Right cardiac atrium (tissue), 5 donors: Measurements from ENCODE around the gene HTR3E. TPM values are rescaled to one million over a fixed set of nuclear protein-coding genes. Genes with fewer than 3 reads are reported as not detected.

ENCODE experiments used
- ATAC-seq, 2 donors: fragments of 200-7000 bp; cut with Tn5 transposase; one replicate each; pipeline versions ENCODE4 v1.8.0 to v1.9.1; 2020; ENCODE audit warnings: moderate library complexity in 2 of 2, mild to moderate bottlenecking in 1 of 2
- DNase-seq, 3 donors: peaks; one replicate each; pipeline ENCODE4 v3.0.0-alpha.2; 2020
- H3K27ac ChIP-seq: one replicate; pipeline ENCODE4 v1.5.1; 2013; ENCODE audit warnings: mild to moderate bottlenecking, low read length, control low read depth, moderate library complexity
- H3K27me3 ChIP-seq: one replicate; pipeline ENCODE4 v1.6.1; 2013; ENCODE audit not compliant: control insufficient read depth, insufficient read depth
- H3K4me1 ChIP-seq: one replicate; pipeline ENCODE4 v1.6.1; 2013; ENCODE audit warnings: low read length; ENCODE audit not compliant: control insufficient read depth, insufficient read depth
- H3K4me3 ChIP-seq: one replicate; pipeline ENCODE4 v1.5.1; 2013; ENCODE audit warnings: low read length, control low read depth
- H3K9me3 ChIP-seq: one replicate; pipeline ENCODE4 v1.6.1; 2013; ENCODE audit warnings: low read length; ENCODE audit not compliant: control insufficient read depth
- WGBS: extraction: QIAGEN DNeasy Blood & Tissue Kit; methylation state at CpG from one replicate; pipeline ENCODE4 v1.1.7; 2013; 5-methylcytosine and 5-hydroxymethylcytosine counted together
- intact Hi-C, 4 donors: fragments of 100-400 bp; cut with DNase I; formaldehyde crosslinking; loops; one replicate each; pipeline versions ENCODE4 v1.11.0 to v1.14.0; 2022 to 2023
- polyA plus RNA-seq: library from polyadenylated mRNA; stranded (reverse); fragments of 200-250 nt; gene quantifications from one replicate; pipeline ENCODE4 v1.2.3, GENCODE V29; 2013
- total RNA-seq, 4 donors: library from RNA; stranded (reverse); fragmentation: NEBNext Ultra II Directional; extraction: Animal tissue kit (Norgen Biotek cat#: 25700); gene quantifications; one replicate each; pipeline ENCODE4 v1.2.1, GENCODE V29; 2021
- donor health status: healthy with polysubstance abuse.
- donor health status: DM: no; HTN: yes; CAD: no.
- donor health status: DM: no; HTN: no; CAD: no.
- donor health status: DM: no; HTN: yes; CAD: no; lungs with severe emphysema.
- donor health status: DM: yes; HTN: yes; CAD: no.

HTR3E gene
- total and polyA plus RNA-seq, 5 donors: not detected

- ATAC-seq (no peak), DNase-seq (no peak)
- H3K4me3 ChIP-seq: no peak overlapping the region
- no peak overlapping the region for H3K27ac ChIP-seq
- no peaks in the 10 kb centered on the region for H3K27me3 ChIP-seq
- WGBS: 91% methylated on average over 6 of the region's 6 CpGs
- no peaks in the 10 kb centered on the region for H3K4me1 ChIP-seq
- intact Hi-C loops: no loop called here
- H3K9me3 ChIP-seq: no peaks in the 10 kb centered on the region
These were observed 21.0 kb upstream of the HTR3E start for GRCh38 chr3:184075901-184076300.

DNA sequence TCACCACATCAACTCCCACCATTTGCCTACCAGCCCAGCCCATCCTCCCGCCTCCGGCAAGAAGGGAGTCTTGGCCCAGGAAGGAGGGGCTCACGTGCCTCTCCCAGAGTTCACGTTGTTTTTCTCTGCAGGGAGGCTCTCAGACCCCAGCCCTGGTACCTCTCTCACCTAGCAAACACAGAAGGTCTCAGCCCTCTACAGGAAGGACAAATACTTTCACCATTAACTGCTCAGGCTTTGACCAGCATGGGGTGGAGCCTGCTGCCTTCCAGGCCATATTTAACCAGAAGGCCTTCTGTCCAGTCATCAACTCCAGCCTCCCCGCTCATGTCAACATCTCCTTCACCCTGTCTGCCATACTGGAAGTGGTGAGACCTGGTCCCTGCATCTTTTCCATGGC lies 19.0 kb upstream of the HTR3E start:
- Histone ChIP-seq H3K9me3 (no peaks in the 10 kb centered on the region), H3K27ac (no peak overlapping the region), H3K4me1 (no peaks in the 10 kb centered on the region), H3K27me3 (no peaks in the 10 kb centered on the region), H3K4me3 (no peak overlapping the region)
- intact Hi-C loops: no loop called here
- DNase-seq: no peak
- 64% methylated on average over 5 of the region's 5 CpGs for WGBS
- no peak for ATAC-seq

- Histone ChIP-seq H3K9me3 (no peaks in the 10 kb centered on the region), H3K4me3 (no peak overlapping the region), H3K27ac (no peak overlapping the region), H3K27me3 (no peaks in the 10 kb centered on the region), H3K4me1 (no peaks in the 10 kb centered on the region)
- 71% methylated on average over 3 of the region's 3 CpGs for WGBS
- intact Hi-C loops: no loop called here
- no peak for DNase-seq
- ATAC-seq: no peak
These were observed 18.0 kb upstream of the HTR3E start for GRCh38 chr3:184078851-184079250.

DNA sequence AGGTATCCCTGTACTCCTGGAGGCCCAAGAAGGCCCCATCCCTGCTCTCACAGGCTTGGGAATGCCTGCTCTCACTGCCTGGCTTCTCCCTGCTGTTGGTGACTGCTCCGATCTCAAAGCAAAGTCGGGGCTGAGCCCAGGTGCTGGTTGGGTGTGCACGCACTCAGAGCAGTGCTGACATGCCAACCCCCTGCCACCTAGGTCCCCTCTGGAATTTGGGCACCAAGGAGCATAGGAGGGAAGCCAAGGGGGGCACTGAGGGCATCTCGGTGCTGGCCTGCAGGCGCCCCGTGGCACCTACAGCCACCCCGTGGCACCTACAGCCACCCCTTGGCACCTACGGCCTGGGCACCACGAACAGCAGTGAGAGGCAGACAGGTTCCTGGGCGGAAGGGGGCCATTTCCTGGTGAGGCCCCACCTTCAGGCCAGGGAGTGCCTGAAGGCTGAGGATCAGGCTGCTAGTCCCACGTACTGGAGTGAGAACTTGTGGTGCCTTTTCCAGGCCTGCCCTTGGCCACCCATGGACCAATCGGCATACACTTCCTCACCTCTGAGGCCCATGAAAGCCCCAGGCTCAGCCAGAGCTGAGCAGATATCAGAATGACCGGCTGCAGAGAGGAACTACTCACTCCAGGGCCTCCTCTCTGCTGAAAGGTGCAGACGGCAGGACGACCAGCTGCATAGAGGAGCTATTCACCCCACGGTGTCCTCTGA lies 15.6 kb upstream of the HTR3E start:
- Histone ChIP-seq H3K4me1 (no peaks in the 10 kb centered on the region), H3K27ac (no peak overlapping the region), H3K4me3 (no peak overlapping the region), H3K27me3 (no peaks in the 10 kb centered on the region), H3K9me3 (no peaks in the 10 kb centered on the region)
- DNase-seq (no peak), ATAC-seq (no peak)
- 80% methylated on average over 16 of the region's 16 CpGs for WGBS
- intact Hi-C loops: no loop called here

DNA sequence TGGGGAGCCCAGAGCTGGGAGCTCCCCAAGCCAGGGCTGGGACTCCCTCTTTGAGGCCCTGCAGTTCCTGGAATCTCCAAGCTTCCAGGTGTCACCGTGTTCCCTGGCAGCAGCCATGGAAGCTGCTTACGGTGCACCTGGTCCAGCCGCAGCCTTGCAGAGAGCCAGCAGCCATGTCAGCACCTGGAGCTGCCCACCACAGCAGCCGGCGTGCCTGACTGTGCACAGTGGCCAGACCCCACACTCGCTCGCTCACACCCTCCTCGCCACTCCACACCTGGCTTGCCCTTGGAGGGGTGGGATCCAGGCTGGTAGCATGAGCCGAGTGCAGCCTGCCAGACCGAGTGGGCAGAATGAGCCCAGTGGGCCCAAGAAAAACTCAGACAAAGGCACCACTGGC lies 14.8 kb upstream of the HTR3E start:
- Histone ChIP-seq H3K4me3 (no peak overlapping the region), H3K27me3 (no peaks in the 10 kb centered on the region), H3K9me3 (no peaks in the 10 kb centered on the region), H3K4me1 (no peaks in the 10 kb centered on the region), H3K27ac (no peak overlapping the region)
- DNase-seq (no peak), ATAC-seq (no peak)
- 90% methylated on average over 10 of the region's 10 CpGs for WGBS
- intact Hi-C loops: no loop called here

DNA sequence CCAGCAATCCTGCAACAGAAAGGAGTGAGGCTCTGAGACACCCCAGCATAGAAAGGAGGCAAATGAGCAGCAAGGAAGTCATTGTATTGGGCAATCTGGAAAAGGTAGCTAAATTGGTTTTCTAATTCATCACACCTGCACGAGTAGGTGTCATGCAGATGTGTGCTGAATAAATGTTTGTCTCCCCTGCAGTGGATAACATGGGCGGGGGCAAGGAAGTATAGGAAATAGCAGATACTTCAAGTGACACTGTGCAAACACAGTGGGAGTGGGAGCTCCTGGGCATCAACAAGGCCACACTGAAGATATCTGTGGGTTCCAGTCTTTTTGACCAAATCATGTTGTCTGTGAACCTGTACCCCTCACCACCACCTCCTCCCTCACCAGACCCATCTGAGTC lies 14.4 kb upstream of the HTR3E start:
- no peak overlapping the region for H3K27ac ChIP-seq
- WGBS: 73% methylated on average over 2 of the region's 2 CpGs

DNA sequence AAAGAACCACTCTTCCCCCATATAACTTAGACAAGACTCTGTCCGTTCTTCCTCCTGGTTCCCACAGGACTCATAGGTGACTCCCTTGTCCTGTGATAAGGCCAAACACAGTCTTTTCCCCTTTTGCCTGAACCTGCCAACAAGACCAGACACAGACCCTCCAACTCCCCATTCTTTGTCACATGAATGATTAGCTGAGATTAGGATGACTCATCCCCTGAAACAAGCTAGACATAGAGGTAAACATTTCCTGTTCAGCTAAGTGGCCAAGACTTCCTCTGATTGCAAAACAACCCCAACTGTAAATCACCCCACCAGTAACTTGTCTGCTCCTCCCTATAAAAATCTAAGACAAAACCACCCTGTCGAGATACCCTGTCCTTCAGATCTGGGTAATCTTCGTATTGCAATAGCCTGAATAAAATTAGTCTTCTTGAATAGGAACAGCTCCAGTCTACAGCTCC lies 11.4 kb upstream of the HTR3E start:
- ATAC-seq: no peak
- intact Hi-C loops: no loop called here
- Histone ChIP-seq H3K27me3 (no peaks in the 10 kb centered on the region), H3K4me1 (no peaks in the 10 kb centered on the region), H3K27ac (no peak overlapping the region), H3K9me3 (no peaks in the 10 kb centered on the region), H3K4me3 (no peak overlapping the region)
- no peak for DNase-seq
- 49% methylated on average over 3 of the region's 3 CpGs for WGBS

More for the DNA sequence above, 14.4 kb upstream of the HTR3E start:
- no peaks in the 10 kb centered on the region for H3K9me3 ChIP-seq
- no peaks in the 10 kb centered on the region for H3K27me3 ChIP-seq
- ATAC-seq (no peak), DNase-seq (no peak)
- intact Hi-C loops: no loop called here
- H3K4me3 ChIP-seq: no peak overlapping the region
- H3K4me1 ChIP-seq: no peaks in the 10 kb centered on the region

GRCh38 chr3:184092199-184092598 lies 4.7 kb upstream of the HTR3E start:
- ATAC-seq (no peak), DNase-seq (no peak)
- WGBS: 94% methylated on average over 3 of the region's 3 CpGs
- Histone ChIP-seq H3K4me1 (no peaks in the 10 kb centered on the region), H3K9me3 (no peaks in the 10 kb centered on the region), H3K27ac (no peak overlapping the region), H3K27me3 (no peaks in the 10 kb centered on the region), H3K4me3 (no peak overlapping the region)
- intact Hi-C loops: no loop called here

DNA sequence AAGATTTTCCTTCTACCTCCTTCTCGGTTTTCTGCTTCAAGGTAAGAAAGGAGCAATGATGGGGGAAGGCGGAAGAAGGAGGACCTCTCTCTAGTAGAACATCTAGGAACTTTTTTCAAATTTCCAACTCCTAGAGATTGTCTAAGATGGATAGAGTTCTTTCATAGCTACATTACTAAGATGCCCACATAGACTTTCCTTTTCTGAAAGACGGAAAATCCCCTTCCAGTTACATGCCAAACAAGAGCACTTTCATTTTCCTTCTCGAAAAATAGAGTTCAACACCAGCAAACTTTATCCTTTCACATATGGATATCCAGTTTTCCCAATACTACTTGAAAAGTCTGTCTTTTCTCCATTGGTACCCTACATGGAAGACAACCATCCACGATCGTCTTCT lies 692 bp downstream of the HTR3E start:
- ATAC-seq: no peak

DNA sequence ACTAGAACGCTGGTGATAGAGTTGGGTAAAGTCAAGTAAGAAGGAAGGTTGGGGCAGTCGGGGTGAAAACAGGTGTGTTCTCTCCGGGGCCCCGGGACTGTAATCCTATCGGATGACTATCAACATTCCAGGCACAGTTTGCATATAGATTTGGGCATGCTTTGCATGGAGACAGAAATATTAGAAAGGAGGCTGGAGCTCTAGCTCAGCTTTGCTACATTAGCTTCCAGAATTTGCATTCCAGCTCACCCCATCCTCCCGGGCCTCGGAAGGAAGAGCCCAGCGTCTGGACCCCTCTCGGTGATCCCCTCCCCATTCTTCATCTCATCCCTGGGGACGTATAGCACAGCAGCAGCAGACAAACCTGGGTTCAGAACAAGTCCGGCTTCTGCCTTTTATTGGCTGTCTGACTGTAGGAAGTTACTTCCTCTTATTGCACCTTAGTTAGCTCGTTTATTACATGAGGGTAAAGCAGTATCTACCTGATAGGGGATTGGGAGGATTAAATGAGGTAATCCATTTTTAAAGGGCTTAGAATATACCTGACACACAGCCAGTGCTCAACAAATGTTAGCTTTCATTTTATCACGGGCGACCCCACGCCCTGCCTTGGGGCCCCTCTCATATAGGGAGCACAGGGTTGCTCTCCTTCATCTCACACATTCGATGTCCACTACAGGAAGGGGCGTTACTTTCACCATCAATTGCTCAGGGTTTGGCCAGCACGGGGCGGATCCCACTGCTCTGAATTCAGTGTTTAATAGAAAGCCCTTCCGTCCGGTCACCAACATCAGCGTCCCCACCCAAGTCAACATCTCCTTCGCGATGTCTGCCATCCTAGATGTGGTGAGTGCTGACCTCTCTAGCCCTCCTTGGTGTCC lies 3.2 kb downstream of the HTR3E start:
- intact Hi-C loops: no loop called here
- no peaks in the 10 kb centered on the region for H3K27me3 ChIP-seq
- DNase-seq: no peak
- WGBS: 69% methylated on average over 24 of the region's 24 CpGs
- no peak for ATAC-seq
- no peaks in the 10 kb centered on the region for H3K4me1 ChIP-seq
- H3K4me3 ChIP-seq: no peak overlapping the region
- H3K9me3 ChIP-seq: peaks cover 2% of the 10 kb centered on the region
- no peak overlapping the region for H3K27ac ChIP-seq

More for the DNA sequence above, 692 bp downstream of the HTR3E start:
- Histone ChIP-seq H3K27ac (no peak overlapping the region), H3K27me3 (no peaks in the 10 kb centered on the region), H3K4me1 (no peaks in the 10 kb centered on the region), H3K9me3 (peaks cover 2% of the 10 kb centered on the region), H3K4me3 (no peak overlapping the region)
- no peak for DNase-seq
- WGBS: 89% methylated on average over 6 of the region's 6 CpGs
- intact Hi-C loops: no loop called here

DNA sequence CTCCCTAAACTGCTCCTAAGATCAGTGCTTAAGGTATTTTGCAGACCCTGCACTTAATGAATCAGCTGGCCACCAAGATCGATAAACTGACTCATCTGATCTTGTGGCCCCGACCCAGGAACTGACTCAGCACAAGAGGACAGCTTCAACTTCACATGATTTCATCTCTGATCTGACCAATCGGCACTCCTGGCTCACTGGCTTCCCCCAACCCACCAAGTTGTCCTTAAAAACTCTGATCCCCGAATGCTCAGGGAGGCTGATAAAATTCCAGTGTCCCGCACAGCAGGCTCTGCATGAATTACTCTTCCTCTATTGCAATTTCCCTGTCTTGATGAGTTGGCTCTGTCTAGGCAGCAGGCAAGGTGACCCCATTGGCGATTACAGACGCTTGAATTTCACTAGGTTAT lies 13.5 kb downstream of the HTR3E start:
- DNase-seq (no peak), ATAC-seq (no peak)
- Histone ChIP-seq H3K4me3 (no peak overlapping the region), H3K27me3 (peaks cover 2% of the 10 kb centered on the region), H3K9me3 (no peaks in the 10 kb centered on the region), H3K4me1 (no peaks in the 10 kb centered on the region), H3K27ac (no peak overlapping the region)
- WGBS: 45% methylated on average over 7 of the region's 7 CpGs
- intact Hi-C loops: no loop called here
